GM12891 (cell line): ENCODE data around the gene COL4A2.

ENCODE experiments used
- POLR2A ChIP-seq: IDR thresholded peaks from 2 replicates; pipeline ENCODE4 v1.6.1; 2011; ENCODE audit warnings: low read depth, low read length, control low read depth
- SPI1 ChIP-seq: IDR thresholded peaks from 2 replicates; pipeline ENCODE4 v1.6.1; 2011; ENCODE audit warnings: low read depth, low read length, control low read depth

- no peak for TF ChIP-seq SPI1
- no peak for TF ChIP-seq POLR2A
These were observed 106.1 kb downstream of the COL4A2 start for GRCh38 chr13:110413016-110413675.
